T-helper 1 cell (primary cell): Measurements from ENCODE around the gene POLG.
A peak's percentile ranks its signal among the peaks of the same experiment; 100 is the strongest.

ENCODE experiments used
- DNase-seq, 5 donors: peaks; one replicate each; pipeline ENCODE4 v3.0.0-alpha.2; 2012 to 2020

POLG gene

GRCh38 chr15:89370120-89370977 lies 35.7 kb upstream of the POLG start:
- DNase-seq: no peak

- DNase-seq: no peak
Measured at GRCh38 chr15:89369341-89369947, 34.8 kb upstream of the POLG start.

- DNase-seq: no peak
Measured at GRCh38 chr15:89368566-89369223, 34.1 kb upstream of the POLG start.

GRCh38 chr15:89367485-89368451 lies 33.1 kb upstream of the POLG start:
- no peak for DNase-seq

- DNase-seq: no peak
Measured at GRCh38 chr15:89366656-89367393, 32.2 kb upstream of the POLG start.

DNA sequence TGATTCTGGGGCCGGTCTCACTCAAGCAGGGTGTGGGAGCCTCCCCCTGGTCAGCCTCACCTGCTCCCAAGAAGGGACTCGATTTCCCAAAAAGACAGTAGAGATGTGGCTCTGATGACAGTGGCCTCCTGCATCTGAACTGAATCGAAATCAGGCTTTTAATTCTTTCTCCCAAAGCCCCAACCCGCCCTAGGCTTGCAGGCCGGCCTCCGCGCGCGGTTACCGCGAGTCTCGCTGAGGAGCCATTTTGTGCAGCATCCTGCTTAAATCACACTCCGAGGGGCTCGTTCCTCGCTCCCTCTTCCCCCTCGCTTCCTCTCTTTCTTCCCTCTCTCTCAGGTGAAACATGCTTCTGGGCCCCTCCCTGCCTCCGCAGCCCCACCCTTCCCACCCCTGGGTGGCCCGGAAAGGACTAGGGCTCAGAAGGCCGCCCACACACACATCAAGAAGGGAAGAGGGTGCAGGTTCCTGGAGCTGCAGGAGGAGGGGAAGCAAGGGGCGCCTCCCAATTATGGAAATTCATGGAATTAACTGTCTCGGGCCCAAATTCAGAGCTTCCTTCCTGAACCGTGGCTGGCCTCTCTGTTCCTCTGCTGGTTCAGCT lies 30.9 kb upstream of the POLG start:
- DNase-seq: no peak

DNA sequence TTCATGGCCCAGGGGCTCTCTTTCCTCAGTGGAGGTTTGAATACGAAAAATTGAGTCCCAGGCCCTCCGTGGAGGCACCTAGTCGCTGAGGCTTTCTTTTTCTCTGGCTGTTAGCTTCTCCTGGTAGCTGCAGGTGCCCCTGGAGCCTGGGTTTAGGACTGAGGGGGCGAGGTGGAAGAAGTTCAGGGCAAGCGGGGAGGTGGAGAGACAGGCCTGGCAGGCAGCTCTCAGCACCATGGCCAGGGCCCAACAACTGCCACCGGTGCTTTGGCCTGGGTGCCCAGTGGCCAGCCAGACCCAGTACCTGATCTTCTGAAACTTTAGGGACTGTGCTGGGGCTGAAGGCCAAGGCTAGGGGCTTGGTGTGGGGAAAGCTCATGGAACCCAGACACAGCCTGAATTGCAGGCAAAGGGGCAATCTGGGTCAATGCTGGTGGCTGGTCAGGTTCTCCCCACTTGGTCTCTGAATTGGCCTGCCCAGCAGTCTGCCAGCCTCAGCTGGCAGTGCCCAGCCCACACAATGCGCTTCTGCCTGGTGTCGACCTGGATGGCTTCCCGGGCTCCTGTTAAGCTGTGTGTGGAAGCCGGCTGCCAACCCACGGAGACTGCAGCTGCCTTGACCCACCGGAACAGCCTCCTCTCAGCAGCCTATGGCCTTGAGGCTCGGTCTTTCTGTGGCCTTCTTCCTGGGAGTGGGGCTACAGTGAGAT lies 30.3 kb upstream of the POLG start:
- no peak for DNase-seq

- no peak for DNase-seq
Measured at GRCh38 chr15:89364341-89364740, 29.7 kb upstream of the POLG start.

GRCh38 chr15:89363770-89364169 lies 29.1 kb upstream of the POLG start:
- no peak for DNase-seq

DNA sequence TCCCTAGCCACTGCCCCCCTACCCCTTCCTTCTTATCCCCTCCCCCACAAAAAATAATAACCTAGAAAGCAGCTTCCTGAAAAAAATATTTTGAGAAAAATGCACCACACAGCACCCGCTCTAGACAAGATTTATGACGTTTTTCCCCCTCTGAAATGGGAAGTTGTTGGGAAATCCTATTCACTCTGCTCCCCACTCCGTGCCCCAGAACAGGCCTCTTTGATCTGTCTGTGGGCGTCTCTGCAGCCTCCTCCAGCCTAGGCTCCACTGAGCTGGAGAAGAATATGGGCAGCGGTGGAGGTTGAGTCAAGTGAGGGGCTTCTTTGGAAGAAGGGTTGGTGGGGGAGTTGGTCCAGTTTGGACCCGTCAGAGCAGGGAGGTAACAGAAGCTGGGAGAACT lies 28.5 kb upstream of the POLG start:
- DNase-seq: no peak

DNA sequence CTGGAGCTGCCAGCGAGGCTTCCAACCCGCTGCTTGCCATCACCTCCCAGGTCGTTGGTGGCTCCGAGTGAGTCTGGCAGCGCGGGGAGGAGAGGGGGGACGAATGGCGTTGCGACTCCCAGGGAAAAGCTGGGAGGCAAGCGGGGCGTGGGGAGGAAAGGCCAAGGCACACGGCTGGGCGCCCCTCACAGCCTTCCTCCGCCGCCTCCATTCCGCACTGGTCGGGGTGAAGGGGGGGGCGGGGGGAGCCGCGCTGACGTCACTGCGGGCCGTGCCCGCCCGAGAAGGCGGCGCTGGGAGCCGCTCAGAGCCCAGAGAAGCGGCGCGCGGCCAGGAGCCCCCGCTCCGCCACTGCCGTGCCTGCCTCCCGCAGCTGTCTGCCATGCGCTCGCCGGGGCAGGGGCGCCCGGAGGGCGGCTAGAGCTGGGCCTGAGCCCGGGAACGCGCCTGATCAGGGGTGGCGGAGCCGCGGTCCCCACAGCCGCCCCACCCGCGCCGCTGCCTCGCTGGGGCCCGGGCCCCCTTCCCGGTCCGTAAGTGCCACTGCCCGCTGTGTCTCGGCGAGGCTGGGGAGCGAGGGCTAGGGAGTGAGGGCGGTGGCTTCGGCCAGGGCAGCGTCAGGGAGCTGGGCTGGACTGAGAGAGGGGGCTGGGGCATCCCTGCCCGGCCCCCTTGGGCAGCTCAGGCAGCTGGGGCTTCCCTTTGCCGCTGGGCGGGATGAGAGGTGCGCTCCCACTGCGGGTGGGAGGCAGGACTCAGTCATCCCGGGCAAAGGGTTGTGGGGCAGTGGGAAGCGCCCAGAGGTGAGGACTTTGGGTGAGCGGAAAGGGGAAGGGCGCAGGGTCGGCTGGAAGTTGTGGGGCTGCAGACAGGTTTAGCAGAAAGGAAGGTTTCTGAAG lies 27.8 kb upstream of the POLG start:
- DNase-seq: no peak

GRCh38 chr15:89361451-89362202 lies 27.0 kb upstream of the POLG start:
- DNase-seq: peak in 4 of 5 donors; percentile 28 to 52 (median 48)

DNA sequence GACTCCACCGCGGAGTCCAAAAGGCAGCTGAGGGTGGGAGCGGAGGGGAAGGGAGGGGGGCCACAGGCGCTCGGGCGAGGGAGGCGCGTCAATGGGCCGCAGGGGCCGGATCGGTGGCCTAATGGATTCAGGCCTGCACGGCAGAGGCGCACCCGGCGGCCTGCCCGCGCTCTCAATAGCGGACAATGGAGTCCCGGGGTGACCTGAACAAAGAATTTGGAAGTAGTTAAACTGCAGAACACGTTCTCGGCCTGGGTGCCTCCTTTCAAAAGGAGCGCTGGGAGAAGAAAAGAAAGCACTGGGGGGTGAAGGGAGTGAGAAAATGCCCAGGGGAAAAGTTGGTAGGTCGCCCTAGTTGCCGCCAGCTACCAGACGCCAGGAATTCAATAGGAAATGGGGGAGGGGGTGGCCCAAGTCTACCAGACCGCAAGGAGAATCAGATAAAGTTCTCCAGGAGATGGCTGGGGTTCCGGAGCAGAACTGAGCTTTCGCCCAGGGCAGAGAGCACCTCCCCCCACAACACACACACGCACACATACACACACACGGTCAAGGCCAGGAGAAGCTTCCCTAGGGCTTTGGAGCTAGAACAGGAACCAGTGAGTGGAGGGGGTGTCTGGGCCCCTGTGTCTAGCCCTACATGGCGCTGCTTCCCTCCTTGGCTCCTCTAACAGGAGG lies 25.8 kb upstream of the POLG start:
- no peak for DNase-seq

DNA sequence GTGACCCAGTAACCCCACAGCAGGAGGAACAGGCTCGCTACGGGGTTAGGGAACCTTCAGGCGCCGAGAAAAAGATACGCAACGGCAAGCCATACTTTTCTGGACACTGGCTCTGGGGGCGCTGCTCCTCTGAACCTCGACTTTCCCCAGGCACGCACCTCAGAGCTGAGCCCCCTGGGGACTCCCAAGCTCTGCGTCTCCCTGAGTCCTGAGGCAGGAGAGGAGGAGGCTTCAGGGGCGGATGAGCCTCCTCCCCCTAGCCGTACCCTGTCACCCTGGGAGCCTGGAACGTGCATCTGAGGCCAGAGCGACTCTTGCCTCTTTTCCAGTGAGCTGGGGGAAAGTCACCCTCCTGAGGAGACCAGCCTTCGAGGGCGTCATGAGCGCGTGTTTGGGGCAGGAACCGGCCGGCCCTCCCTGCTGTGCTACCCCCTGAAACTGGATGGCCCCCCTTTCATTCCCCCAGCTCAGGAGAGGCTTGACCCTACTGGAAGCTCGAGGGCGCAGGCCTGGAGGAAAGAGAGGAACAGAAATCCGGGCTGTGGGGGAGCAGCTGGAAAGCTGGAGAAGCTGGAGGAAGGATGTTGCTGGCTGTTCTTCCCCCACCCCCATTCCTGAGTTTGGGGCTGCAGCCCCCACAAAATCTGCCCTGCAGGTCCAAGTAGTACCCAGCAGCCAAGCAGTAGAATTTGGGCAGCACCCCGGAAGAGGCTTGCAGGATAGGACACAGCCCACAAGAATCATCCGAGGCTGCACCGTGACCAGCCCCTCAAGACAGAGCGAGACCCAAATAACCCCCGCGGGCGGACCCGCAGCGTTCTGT lies 25.1 kb upstream of the POLG start:
- DNase-seq: no peak

DNA sequence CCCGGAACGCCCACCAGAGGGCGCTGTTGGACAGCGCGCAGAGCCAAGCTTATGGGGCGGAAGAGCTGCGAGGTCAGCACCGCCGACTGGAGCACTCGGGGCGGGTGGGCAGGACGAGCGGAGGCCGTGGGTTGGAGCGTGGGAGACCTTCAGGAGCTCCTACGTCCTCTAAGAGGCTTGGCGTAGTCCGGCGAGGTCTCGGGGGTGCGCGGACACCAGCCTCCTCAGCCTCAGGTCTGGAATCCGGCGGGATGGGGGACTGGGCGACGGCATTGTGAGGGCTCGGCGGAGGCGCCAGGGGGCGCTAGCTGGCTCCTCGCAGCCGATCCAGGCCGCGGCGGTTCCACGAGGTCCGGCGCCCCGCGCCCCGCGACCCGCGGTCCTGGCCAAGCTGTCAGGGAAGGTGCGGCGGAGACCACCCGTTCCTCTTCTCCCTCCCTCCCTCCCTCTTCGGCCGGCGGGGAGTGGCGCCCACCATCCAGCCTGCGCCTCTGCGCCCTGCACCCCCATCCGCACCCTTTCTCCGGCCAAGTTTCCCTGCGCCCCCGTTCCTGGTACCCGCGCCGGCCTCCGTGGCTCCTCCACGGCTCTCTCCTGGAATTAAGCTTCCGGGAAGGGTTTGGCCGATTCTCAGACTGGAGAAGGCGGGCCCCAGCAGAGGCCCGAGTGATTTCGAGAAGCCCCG lies 24.3 kb upstream of the POLG start:
- DNase-seq: peak; percentile 51 to 86 (median 72)

- DNase-seq: no peak
Measured at GRCh38 chr15:89358435-89358754, 23.8 kb upstream of the POLG start.
